HepG2 (cell line): ENCODE measurements around the gene ADM5. TPM values are rescaled to one million over a fixed set of nuclear protein-coding genes. Genes with fewer than 3 reads are reported as not detected.

ENCODE experiments used
- ATAC-seq: fragments of 200-7000 bp; cut with Tn5 transposase; 3 replicates; pipeline ENCODE4 v1.9.1; 2020; ENCODE audit warnings: mild to moderate bottlenecking, moderate library complexity
- BruUV-seq: library from RNA; stranded (reverse); fragments of 400-500 nt; replicated peaks from 2 replicates; lab custom pipeline; 2021; lab: Mats Ljungman, UMichigan
- CTCF ChIA-PET: fragments of 300-600 bp; formaldehyde crosslinking; extraction: SDS; loops from one replicate; lab custom pipeline; 2021; ENCODE audit warnings: low total read pairs, inconsistent platforms, low intra/inter-chr PET ratio; lab: Yijun Ruan, JAX
- POLR2A ChIA-PET: fragments of 350-600 bp; sonication (Branson Sonifier 250); formaldehyde crosslinking; loops from one replicate; lab custom pipeline; 2020; ENCODE audit warnings: antibody characterized with exemption, inconsistent platforms; lab: Yijun Ruan, JAX
- DNase-seq: peaks from one replicate; pipeline ENCODE4 v3.0.0-alpha.2; 2015; ENCODE audit warnings: low spot score
- FAIRE-seq: peaks from 3 replicates; lab custom pipeline; 2011; peaks lifted over from hg19 to GRCh38; lab: Jason Lieb, UNC
- H2AFZ ChIP-seq: one replicate; pipeline ENCODE4 v1.6.1; 2011; ENCODE audit warnings: low read length, inconsistent platforms
- H3K27ac ChIP-seq: fragments of 300-600 bp; 3 replicates; pipeline ENCODE4 v1.8.0; 2011; ENCODE audit warnings: mixed run types, mild to moderate bottlenecking, mixed read lengths, low read length, inconsistent platforms; ENCODE audit not compliant: insufficient read depth; ENCODE audit errors: extremely low read length
- H3K27me3 ChIP-seq, 2 experiments: fragments of 200-600 bp in 1 of 2; 2 replicates in 1 of 2; 3 replicates in 1 of 2; pipeline versions ENCODE4 v1.6.0 to v1.8.0; 2011; ENCODE audit warnings: low read length in 2 of 2, mild to moderate bottlenecking in 2 of 2, moderate library complexity in 2 of 2, inconsistent platforms in 1 of 2; ENCODE audit not compliant: insufficient read depth in 2 of 2, control insufficient read depth in 1 of 2
- H3K36me3 ChIP-seq, 2 experiments: fragments of 200-600 bp in 1 of 2; replicated peaks in 1 of 2; 2 replicates in 1 of 2; 3 replicates in 1 of 2; pipeline versions ENCODE4 v1.5.1 to v1.8.0; 2011; ENCODE audit warnings: low read length in 2 of 2, inconsistent platforms in 1 of 2; ENCODE audit not compliant: insufficient read depth in 2 of 2, control insufficient read depth in 1 of 2
- H3K4me1 ChIP-seq: 2 replicates; pipeline ENCODE4 v1.5.1; 2012; ENCODE audit warnings: low read length, inconsistent platforms; ENCODE audit not compliant: insufficient read depth
- H3K4me2 ChIP-seq: 2 replicates; pipeline ENCODE4 v1.6.0; 2011; ENCODE audit warnings: low read depth, low read length, inconsistent platforms
- H3K4me3 ChIP-seq, 3 experiments: fragments of 200-600 bp in 1 of 3; sonication (generic), shearing (Covaris generic) in 1 of 3; replicated peaks in 1 of 3; 2 replicates each; pipeline ENCODE4 v1.5.1; 2011 to 2016; ENCODE audit warnings: low read length in 3 of 3, inconsistent platforms in 2 of 3, low read depth in 2 of 3, mild to moderate bottlenecking in 2 of 3, control low read depth in 1 of 3, mixed read lengths in 1 of 3; ENCODE audit not compliant: insufficient read depth in 1 of 3
- H3K79me2 ChIP-seq: one replicate; pipeline ENCODE4 v1.6.1; 2011; ENCODE audit warnings: low read length, inconsistent platforms; ENCODE audit not compliant: insufficient read depth
- H3K9ac ChIP-seq: 2 replicates; pipeline ENCODE4 v1.6.0; 2011; ENCODE audit warnings: mild to moderate bottlenecking, low read depth, low read length, inconsistent platforms; ENCODE audit not compliant: insufficient read depth
- H3K9me3 ChIP-seq: 2 replicates; pipeline ENCODE4 v1.5.1; 2012; ENCODE audit warnings: mild to moderate bottlenecking, low read length
- H4K20me1 ChIP-seq: 2 replicates; pipeline ENCODE4 v1.6.0; 2011; ENCODE audit warnings: inconsistent platforms, mild to moderate bottlenecking, low read length, moderate library complexity; ENCODE audit not compliant: insufficient read depth
- ATF2 ChIP-seq: sonication (generic); formaldehyde crosslinking; IDR thresholded peaks from 2 replicates; pipeline ENCODE4 v1.4.0; 2020; ENCODE audit warnings: missing genetic modification reagents
- MED1 ChIP-seq: sonication (generic); formaldehyde crosslinking; IDR thresholded peaks from 2 replicates; pipeline ENCODE4 v1.4.0; 2020; ENCODE audit warnings: missing genetic modification reagents
- SRSF1 ChIP-seq: fragments of 200-400 bp; formaldehyde crosslinking; optimal IDR thresholded peaks from 2 replicates; pipeline ENCODE3; 2017; ENCODE audit warnings: mild to moderate bottlenecking, low read depth, low read length, moderate library complexity
- ZNF121 ChIP-seq: sonication (generic); formaldehyde crosslinking; IDR thresholded peaks from 2 replicates; pipeline ENCODE4 v1.5.0; 2020; ENCODE audit warnings: mild to moderate bottlenecking, missing genetic modification reagents
- ZNF629 ChIP-seq: sonication (generic); formaldehyde crosslinking; conservative IDR thresholded peaks from 2 replicates; pipeline ENCODE4 v1.5.0; 2020; ENCODE audit warnings: missing genetic modification reagents
- WGBS: methylation state at CpG from one replicate; pipeline ENCODE4 v1.1.6; 2017; ENCODE audit warnings: low lambda C conversion rate; 5-methylcytosine and 5-hydroxymethylcytosine counted together
- in situ Hi-C: cut with HindIII; loops from 2 replicates; pipeline ENCODE4 v1.10.0; 2017; ENCODE audit warnings: low pct_unique_long_range_greater_than_20kb; ENCODE audit not compliant: extremely low pct_ligation_motif_present
- intact Hi-C: fragments of 100-400 bp; cut with micrococcal nuclease; formaldehyde crosslinking; loops from one replicate; pipeline ENCODE4 v1.10.0; 2022; ENCODE audit not compliant: unreplicated experiment
- polyA plus RNA-seq, 8 experiments: library from polyadenylated mRNA; depleted of rRNA in 3 of 8; stranded (reverse) in 7 of 8; unstranded in 1 of 8; fragments of >200 nt; fragmentation: Illumina TruSeq in 4 of 8; extraction: Trizol in 4 of 8; gene quantifications; 2 replicates each; pipeline versions ENCODE4 v1.2.1 to v1.2.3, GENCODE V29; 2011 to 2016; ENCODE audit warnings: low read depth in 4 of 8, missing spikeins in 1 of 8, mixed read lengths in 1 of 8; ENCODE audit not compliant: insufficient read depth in 1 of 8
- total RNA-seq, 5 experiments: library from RNA; depleted of rRNA; stranded (reverse); fragments of >200 nt; fragmentation: Illumina TruSeq; extraction: Trizol; gene quantifications; 2 replicates each; pipeline ENCODE4 v1.2.3, GENCODE V29; 2016; ENCODE audit warnings: low read depth in 1 of 5
- TF ChIP-seq, protein P1 (sequence below): sonication (generic); formaldehyde crosslinking; conservative IDR thresholded peaks from 2 replicates; pipeline ENCODE4 v1.5.0; 2020; ENCODE audit warnings: missing genetic modification reagents
- TF ChIP-seq, protein P2 (sequence below): sonication (generic); formaldehyde crosslinking; IDR thresholded peaks from 2 replicates; pipeline ENCODE4 v1.5.0; 2020; ENCODE audit warnings: mild to moderate bottlenecking, missing genetic modification reagents

The ADM5 gene
- total and polyA plus RNA-seq, 2 of the 13 experiments (the other 11 are each of a cell fraction or from before 2014, with no cell fraction given): 2.7 to 4.1 TPM

DNA sequence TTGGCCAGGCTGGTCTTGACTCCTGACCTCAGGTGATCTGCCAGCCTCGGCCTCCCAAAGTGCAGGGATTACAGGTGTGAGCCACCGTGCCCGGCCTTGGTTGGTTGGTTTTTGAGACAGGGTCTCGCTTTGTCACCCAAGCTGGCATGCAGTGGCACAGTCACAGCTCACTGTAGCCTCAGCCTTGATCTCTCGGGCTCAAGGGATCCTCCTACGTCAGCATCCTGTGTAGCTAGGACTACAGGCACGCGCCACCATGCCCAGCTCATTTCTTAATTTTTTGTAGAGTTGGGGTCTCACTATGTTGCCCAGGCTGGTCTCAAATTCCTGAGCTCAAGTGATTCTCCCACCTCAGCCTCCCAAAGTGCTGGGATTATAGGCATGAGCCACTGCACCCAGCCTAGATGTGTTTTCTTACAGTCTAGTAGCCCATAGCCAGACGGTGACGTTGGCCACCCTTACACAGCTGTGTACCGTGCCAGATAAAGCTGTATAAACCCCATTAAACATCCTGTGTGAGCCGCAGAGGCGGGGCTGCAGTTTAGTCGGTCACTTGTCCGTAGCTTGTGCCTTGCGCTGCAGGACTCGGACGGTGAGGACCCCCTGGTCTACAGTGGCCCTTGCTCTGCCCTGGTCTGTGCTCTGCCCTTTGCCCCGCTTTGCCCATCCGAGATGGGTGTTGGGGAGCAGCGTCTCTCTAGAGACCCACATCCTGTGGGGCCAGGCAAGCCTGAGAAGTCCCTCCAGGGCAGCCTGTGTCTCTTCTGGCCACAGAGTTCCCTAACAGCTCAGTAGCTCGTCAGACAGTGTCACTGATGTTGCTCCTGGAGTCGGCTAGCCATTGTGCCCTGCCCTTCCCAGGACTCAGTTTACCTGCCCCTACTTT is 33.6 kb upstream of the ADM5 start:
- intact Hi-C loops: no loop called here
- WGBS: over 99% methylated on average over 13 of the region's 23 CpGs
- Histone ChIP-seq H2AFZ (no peak overlapping the region), H3K9me3 (no peaks in the 10 kb centered on the region), H3K79me2 (no peaks in the 10 kb centered on the region), H4K20me1 (no peaks in the 10 kb centered on the region), H3K27ac (no peak overlapping the region), H3K36me3 (peaks cover 26 to 74% of the 10 kb centered on the region in 2 experiments; a peak in 4 of 5 replicates), H3K4me2 (no peak overlapping the region), H3K4me1 (peaks cover 14% of the 10 kb centered on the region; the same call in 1 of the 2 replicates), H3K27me3 (no peaks in the 10 kb centered on the region), H3K4me3 (no peak overlapping the region), H3K9ac (no peak overlapping the region)
- BruUV-seq: no TSS peak
- POLR2A ChIA-PET: interaction anchor here (1.4 to 1.5 kb wide), 2 partner anchors 9 to 21 kb away, joined by 3 to 4 read pairs; no protein-coding TSS in a partner anchor
- CTCF ChIA-PET: no interaction called here
- in situ Hi-C loops: no loop called here
- DNase-seq: no peak
- TF ChIP-seq ZNF121 (CRISPR knock-in tag) (peak; percentile 67; the same call in 1 of the 2 replicates), ATF2 (no peak)
- FAIRE-seq: no peak
- ATAC-seq: no peak

GRCh38 chr19:49656456-49657109 is 32.8 kb upstream of the ADM5 start:
- in situ Hi-C loops (no loop called here), intact Hi-C loops (no loop called here)
- no peak for ATAC-seq
- Histone ChIP-seq H2AFZ (no peak overlapping the region), H3K27ac (no peak overlapping the region), H3K4me3 (no peak overlapping the region), H3K4me2 (no peak overlapping the region), H3K4me1 (peaks cover 14% of the 10 kb centered on the region; the same call in 1 of the 2 replicates), H3K27me3 (no peaks in the 10 kb centered on the region), H3K9me3 (no peaks in the 10 kb centered on the region), H3K36me3 (peaks cover 26 to 77% of the 10 kb centered on the region in 2 experiments; a peak in 4 of 5 replicates), H3K79me2 (no peaks in the 10 kb centered on the region), H3K9ac (no peak overlapping the region), H4K20me1 (no peaks in the 10 kb centered on the region)
- BruUV-seq: no TSS peak
- no peak for DNase-seq
- 94% methylated on average over 16 of the region's 17 CpGs for WGBS
- ChIA-PET CTCF (no interaction called here), POLR2A (interaction anchor here (1.4 to 2.1 kb wide), 2 partner anchors 8 to 14 kb away, joined by 3 to 7 read pairs; partner anchors contain the start of gene SCAF1)
- no peak for FAIRE-seq
- no peak for TF ChIP-seq SRSF1
- TF ChIP-seq MED1 (CRISPR knock-in tag): no peak
- TF ChIP-seq, protein P1, sequence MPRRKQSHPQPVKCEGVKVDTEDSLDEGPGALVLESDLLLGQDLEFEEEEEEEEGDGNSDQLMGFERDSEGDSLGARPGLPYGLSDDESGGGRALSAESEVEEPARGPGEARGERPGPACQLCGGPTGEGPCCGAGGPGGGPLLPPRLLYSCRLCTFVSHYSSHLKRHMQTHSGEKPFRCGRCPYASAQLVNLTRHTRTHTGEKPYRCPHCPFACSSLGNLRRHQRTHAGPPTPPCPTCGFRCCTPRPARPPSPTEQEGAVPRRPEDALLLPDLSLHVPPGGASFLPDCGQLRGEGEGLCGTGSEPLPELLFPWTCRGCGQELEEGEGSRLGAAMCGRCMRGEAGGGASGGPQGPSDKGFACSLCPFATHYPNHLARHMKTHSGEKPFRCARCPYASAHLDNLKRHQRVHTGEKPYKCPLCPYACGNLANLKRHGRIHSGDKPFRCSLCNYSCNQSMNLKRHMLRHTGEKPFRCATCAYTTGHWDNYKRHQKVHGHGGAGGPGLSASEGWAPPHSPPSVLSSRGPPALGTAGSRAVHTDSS (CRISPR knock-in tag): no peak
- TF ChIP-seq, protein P2, sequence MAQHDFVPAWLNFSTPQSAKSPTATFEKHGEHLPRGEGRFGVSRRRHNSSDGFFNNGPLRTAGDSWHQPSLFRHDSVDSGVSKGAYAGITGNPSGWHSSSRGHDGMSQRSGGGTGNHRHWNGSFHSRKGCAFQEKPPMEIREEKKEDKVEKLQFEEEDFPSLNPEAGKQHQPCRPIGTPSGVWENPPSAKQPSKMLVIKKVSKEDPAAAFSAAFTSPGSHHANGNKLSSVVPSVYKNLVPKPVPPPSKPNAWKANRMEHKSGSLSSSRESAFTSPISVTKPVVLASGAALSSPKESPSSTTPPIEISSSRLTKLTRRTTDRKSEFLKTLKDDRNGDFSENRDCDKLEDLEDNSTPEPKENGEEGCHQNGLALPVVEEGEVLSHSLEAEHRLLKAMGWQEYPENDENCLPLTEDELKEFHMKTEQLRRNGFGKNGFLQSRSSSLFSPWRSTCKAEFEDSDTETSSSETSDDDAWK (CRISPR knock-in tag): no peak
- no peak for TF ChIP-seq ZNF629 (CRISPR knock-in tag)
